GM19397 (cell line): Measurements from ENCODE around the gene FAM20A.
"Not testable (repeated sequence)": the region's sequence is repeated elsewhere in the genome, so short reads cannot be mapped to it uniquely, and the experiment has no call there.

ENCODE experiments used
- ATAC-seq: cut with Tn5 transposase; IDR thresholded peaks from one replicate; pipeline ENCODE4 v1.9.1; 2021; ENCODE audit warnings: mild to moderate bottlenecking, moderate library complexity; ENCODE audit not compliant: unreplicated experiment

The FAM20A gene

GRCh38 chr17:68533887-68534694, 67.1 kb downstream of the FAM20A start:
- ATAC-seq: no peak

GRCh38 chr17:68532826-68533225, 68.3 kb downstream of the FAM20A start:
- no peak for ATAC-seq

- no peak for ATAC-seq
These were observed 69.9 kb downstream of the FAM20A start for GRCh38 chr17:68531252-68531651.

GRCh38 chr17:68527314-68527713, 73.9 kb downstream of the FAM20A start:
- ATAC-seq: no peak

- ATAC-seq: no peak
These were observed 74.6 kb downstream of the FAM20A start for GRCh38 chr17:68526548-68526947.

- no peak for ATAC-seq
These were observed 78.9 kb downstream of the FAM20A start for GRCh38 chr17:68522266-68522665.

- ATAC-seq: no peak
These were observed 81.3 kb downstream of the FAM20A start for GRCh38 chr17:68519911-68520310.

- ATAC-seq: not testable (repeated sequence)
These were observed 82.1 kb downstream of the FAM20A start for GRCh38 chr17:68519051-68519450.

GRCh38 chr17:68518063-68518815, 82.9 kb downstream of the FAM20A start:
- ATAC-seq: no peak

- not testable (repeated sequence) for ATAC-seq
These were observed 83.6 kb downstream of the FAM20A start for GRCh38 chr17:68517605-68518004.

- ATAC-seq: no peak
These were observed 84.4 kb downstream of the FAM20A start for GRCh38 chr17:68516732-68517131.

- no peak for ATAC-seq
These were observed 86.1 kb downstream of the FAM20A start for GRCh38 chr17:68514831-68515635.

GRCh38 chr17:68513932-68514331, 87.2 kb downstream of the FAM20A start:
- ATAC-seq: no peak

- ATAC-seq: no peak
These were observed 88.2 kb downstream of the FAM20A start for GRCh38 chr17:68512960-68513474.

GRCh38 chr17:68512247-68512959, 88.8 kb downstream of the FAM20A start, which contains the start of gene PRKAR1A:
PRKAR1A (plus strand) TSS chr17:68512430; CDS start chr17:68515400, 2,970 bp downstream.
- ATAC-seq: peak; percentile 94

- peak; percentile 43 for ATAC-seq
These were observed 89.4 kb downstream of the FAM20A start for GRCh38 chr17:68511671-68512246.

GRCh38 chr17:68511254-68511670, 89.9 kb downstream of the FAM20A start:
- no peak for ATAC-seq

GRCh38 chr17:68509141-68510057, 91.8 kb downstream of the FAM20A start:
- ATAC-seq: no peak

GRCh38 chr17:68507576-68507975, 93.6 kb downstream of the FAM20A start:
- ATAC-seq: no peak
